ENCODE measurements around the gene ZNG1B. TPM values are rescaled to one million over a fixed set of nuclear protein-coding genes. Genes with fewer than 3 reads are reported as not detected.

Gene ZNG1B
- total and polyA plus RNA-seq, 2 of the 13 experiments (the other 11 are each of a cell fraction or from before 2014, with no cell fraction given), result 33.8 to 72.2 TPM

GRCh38 chr2:113390124-113390849 lies 47.2 kb upstream of the ZNG1B start (continued):
- TF ChIP-seq AKNA (CRISPR knock-in tag; IDR thresholded peaks at IDR 0.05; ENCODE audit: borderline replicate concordance) (no peak), HOMEZ (CRISPR knock-in tag; IDR thresholded peaks at IDR 0.05; ENCODE audit: low read depth) (peak; percentile 50; the same call in 1 of the 2 replicates), IKZF4 (CRISPR knock-in tag; IDR thresholded peaks at IDR 0.05; ENCODE audit: borderline replicate concordance, low read depth, not compliant biosample characterization) (no peak), FOXK1 (CRISPR knock-in tag; IDR thresholded peaks at IDR 0.05; ENCODE audit: borderline replicate concordance, low read depth) (peak; percentile 58; the same call in 1 of the 2 replicates), NFRKB (IDR thresholded peaks at IDR 0.05) (no peak), ZNF761 (CRISPR knock-in tag; conservative IDR thresholded peaks at IDR 0.05) (no peak), FOXP4 (CRISPR knock-in tag; IDR thresholded peaks at IDR 0.05) (no peak), ZNF747 (CRISPR knock-in tag; IDR thresholded peaks at IDR 0.05; ENCODE audit: borderline replicate concordance) (no peak), ZNF768 (CRISPR knock-in tag; IDR thresholded peaks at IDR 0.05) (no peak), KAT8 (CRISPR knock-in tag; IDR thresholded peaks at IDR 0.05) (peak; percentile 53; the same call in 1 of the 2 replicates), WIZ (CRISPR knock-in tag; IDR thresholded peaks at IDR 0.05) (no peak), BCL6 (CRISPR knock-in tag; IDR thresholded peaks at IDR 0.05) (peak; percentile 32; the same call in 1 of the 2 replicates), ATF1 (CRISPR knock-in tag; IDR thresholded peaks at IDR 0.05) (peak; percentile 52; the same call in 1 of the 2 replicates), MIER2 (CRISPR knock-in tag; IDR thresholded peaks at IDR 0.05) (peak; percentile 23; the same call in 1 of the 2 replicates), IKZF5 (CRISPR knock-in tag; IDR thresholded peaks at IDR 0.05) (0 out of 2 replicates have a peak, but pooled peaks have one; percentile 27), ZNF850 (CRISPR knock-in tag; conservative IDR thresholded peaks at IDR 0.05) (no peak), AKAP8 (CRISPR knock-in tag; IDR thresholded peaks at IDR 0.05) (no peak), MIXL1 (CRISPR knock-in tag; IDR thresholded peaks at IDR 0.05) (peak; percentile 72; the same call in 1 of the 2 replicates), ARID3A (IDR thresholded peaks at IDR 0.05; ENCODE audit: low read depth, low read length) (peak; percentile 87)
